Measurements from ENCODE around the gene EID1.

Gene EID1

DNA sequence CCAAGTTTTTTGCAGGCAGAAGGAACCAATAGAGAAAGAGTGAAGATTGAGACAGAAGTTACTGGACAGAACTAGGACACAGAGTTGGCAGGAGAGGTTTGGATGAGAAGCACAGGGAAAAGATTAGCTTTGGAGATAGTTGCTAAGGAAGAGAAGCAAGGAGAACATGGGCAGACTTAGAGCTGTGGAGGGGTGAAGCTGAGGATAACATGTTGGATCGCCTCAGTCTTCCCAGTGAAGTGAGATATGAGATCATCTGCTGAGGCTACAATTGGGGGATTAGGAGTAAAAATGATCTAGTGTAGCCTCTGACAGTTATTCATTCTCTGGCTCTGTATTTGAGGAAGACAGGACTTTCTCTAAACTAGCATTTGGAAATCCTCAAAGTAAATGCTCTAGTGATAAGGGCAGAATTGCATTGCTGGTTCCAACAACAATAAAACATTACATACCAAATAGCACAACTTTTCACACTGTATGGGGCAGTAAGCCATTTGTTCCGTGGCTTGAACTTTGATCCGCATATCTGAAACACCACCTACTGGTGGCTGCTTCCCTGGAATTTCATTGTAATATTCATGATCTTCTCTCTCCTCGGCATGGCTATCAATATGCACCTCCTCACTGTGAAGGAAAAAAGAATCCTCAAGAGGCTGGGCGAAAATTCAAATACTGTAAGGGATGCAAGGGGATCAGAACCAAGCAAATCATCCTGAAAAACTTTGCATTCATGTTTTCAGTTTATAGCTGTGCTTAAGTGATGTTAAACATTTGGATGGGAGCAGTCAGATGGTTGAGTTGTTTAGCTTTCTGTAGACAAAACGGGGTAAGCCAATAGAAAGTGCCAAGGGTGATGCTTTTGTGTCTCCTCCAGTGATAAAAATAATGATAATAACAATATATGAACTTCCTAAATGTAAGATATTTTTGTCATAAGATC is 22.2 kb upstream of the EID1 start:
- H3K4me2 ChIP-seq (ENCODE audit: low read depth, low read length, poor library complexity, severe bottlenecking), result no peak overlapping the region
- H2AFZ ChIP-seq (ENCODE audit: low read length), result 0 out of 2 replicates have a peak overlapping the region, but pooled peaks have one; percentile 19
- H3K4me1 ChIP-seq (ENCODE audit: insufficient read depth, low read length, poor library complexity, severe bottlenecking), result peaks cover 9% of the 10 kb centered on the region
- no peak overlapping the region for H3K9ac ChIP-seq (ENCODE audit: low read depth, low read length, poor library complexity, severe bottlenecking)
- H3K9me3 ChIP-seq (ENCODE audit: insufficient read depth, low read depth, low read length), result no peaks in the 10 kb centered on the region
- no peaks in the 10 kb centered on the region for H3K79me2 ChIP-seq (ENCODE audit: insufficient read depth, low read length)
- H3K4me3 ChIP-seq (ENCODE audit: low read length, poor library complexity, severe bottlenecking), result no peak overlapping the region
- no peaks in the 10 kb centered on the region for H3K36me3 ChIP-seq (ENCODE audit: insufficient read depth, low read length)
- no peaks in the 10 kb centered on the region for H4K20me1 ChIP-seq (ENCODE audit: insufficient read depth, low read length, poor library complexity, severe bottlenecking)
- H3K9me2 ChIP-seq (replicated peaks; ENCODE audit: low read depth, low read length), result no peaks in the 10 kb centered on the region
- no peaks in the 10 kb centered on the region for H3K27me3 ChIP-seq (ENCODE audit: insufficient read depth, low read length, poor library complexity, severe bottlenecking)
- no peaks in the 10 kb centered on the region for H3F3A ChIP-seq (ENCODE audit: low read depth)
- TF ChIP-seq, protein P1, sequence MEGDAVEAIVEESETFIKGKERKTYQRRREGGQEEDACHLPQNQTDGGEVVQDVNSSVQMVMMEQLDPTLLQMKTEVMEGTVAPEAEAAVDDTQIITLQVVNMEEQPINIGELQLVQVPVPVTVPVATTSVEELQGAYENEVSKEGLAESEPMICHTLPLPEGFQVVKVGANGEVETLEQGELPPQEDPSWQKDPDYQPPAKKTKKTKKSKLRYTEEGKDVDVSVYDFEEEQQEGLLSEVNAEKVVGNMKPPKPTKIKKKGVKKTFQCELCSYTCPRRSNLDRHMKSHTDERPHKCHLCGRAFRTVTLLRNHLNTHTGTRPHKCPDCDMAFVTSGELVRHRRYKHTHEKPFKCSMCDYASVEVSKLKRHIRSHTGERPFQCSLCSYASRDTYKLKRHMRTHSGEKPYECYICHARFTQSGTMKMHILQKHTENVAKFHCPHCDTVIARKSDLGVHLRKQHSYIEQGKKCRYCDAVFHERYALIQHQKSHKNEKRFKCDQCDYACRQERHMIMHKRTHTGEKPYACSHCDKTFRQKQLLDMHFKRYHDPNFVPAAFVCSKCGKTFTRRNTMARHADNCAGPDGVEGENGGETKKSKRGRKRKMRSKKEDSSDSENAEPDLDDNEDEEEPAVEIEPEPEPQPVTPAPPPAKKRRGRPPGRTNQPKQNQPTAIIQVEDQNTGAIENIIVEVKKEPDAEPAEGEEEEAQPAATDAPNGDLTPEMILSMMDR (conservative IDR thresholded peaks at IDR 0.05; ENCODE audit: low read length), result peak; percentile 21; the same call in 1 of the 2 replicates
- TF ChIP-seq EZH2phosphoT487 (IDR thresholded peaks at IDR 0.05; ENCODE audit: borderline replicate concordance), result no peak

DNA sequence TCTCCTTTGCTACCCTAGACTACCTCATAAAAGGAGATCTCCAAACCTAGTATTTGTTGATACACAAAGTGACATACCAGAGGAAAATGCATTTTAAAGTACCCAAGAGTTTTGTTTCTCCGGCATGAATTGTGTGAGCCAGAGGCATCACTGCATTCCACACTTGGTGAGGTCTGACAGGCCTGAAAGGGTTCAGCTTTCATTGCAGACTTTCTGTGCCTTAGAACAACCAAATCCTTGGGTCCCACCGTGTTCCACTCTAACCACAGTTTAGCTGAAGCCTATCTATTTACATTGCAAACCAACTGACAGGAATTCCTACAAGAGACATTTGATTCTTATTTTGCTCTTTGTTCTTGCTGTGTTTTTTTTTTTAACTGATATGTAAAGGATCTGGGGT is 21.0 kb upstream of the EID1 start:
- H3F3A ChIP-seq (ENCODE audit: low read depth), result no peaks in the 10 kb centered on the region
- no peaks in the 10 kb centered on the region for H3K9me2 ChIP-seq (replicated peaks; ENCODE audit: low read depth, low read length)
- H4K20me1 ChIP-seq (ENCODE audit: insufficient read depth, low read length, poor library complexity, severe bottlenecking), result no peaks in the 10 kb centered on the region
- H3K79me2 ChIP-seq (ENCODE audit: insufficient read depth, low read length), result no peaks in the 10 kb centered on the region
- H3K4me2 ChIP-seq (ENCODE audit: low read depth, low read length, poor library complexity, severe bottlenecking), result no peak overlapping the region
- H2AFZ ChIP-seq (ENCODE audit: low read length), result no peak overlapping the region
- no peak overlapping the region for H3K4me3 ChIP-seq (ENCODE audit: low read length, poor library complexity, severe bottlenecking)
- TF ChIP-seq EZH2phosphoT487 (IDR thresholded peaks at IDR 0.05; ENCODE audit: borderline replicate concordance), result no peak
- TF ChIP-seq, protein P1 (conservative IDR thresholded peaks at IDR 0.05; ENCODE audit: low read length), result no peak
- H3K36me3 ChIP-seq (ENCODE audit: insufficient read depth, low read length), result no peaks in the 10 kb centered on the region
- H3K9ac ChIP-seq (ENCODE audit: low read depth, low read length, poor library complexity, severe bottlenecking), result no peak overlapping the region
- H3K4me1 ChIP-seq (ENCODE audit: insufficient read depth, low read length, poor library complexity, severe bottlenecking), result peaks cover 9% of the 10 kb centered on the region
- no peaks in the 10 kb centered on the region for H3K27me3 ChIP-seq (ENCODE audit: insufficient read depth, low read length, poor library complexity, severe bottlenecking)
- no peaks in the 10 kb centered on the region for H3K9me3 ChIP-seq (ENCODE audit: insufficient read depth, low read depth, low read length)

DNA sequence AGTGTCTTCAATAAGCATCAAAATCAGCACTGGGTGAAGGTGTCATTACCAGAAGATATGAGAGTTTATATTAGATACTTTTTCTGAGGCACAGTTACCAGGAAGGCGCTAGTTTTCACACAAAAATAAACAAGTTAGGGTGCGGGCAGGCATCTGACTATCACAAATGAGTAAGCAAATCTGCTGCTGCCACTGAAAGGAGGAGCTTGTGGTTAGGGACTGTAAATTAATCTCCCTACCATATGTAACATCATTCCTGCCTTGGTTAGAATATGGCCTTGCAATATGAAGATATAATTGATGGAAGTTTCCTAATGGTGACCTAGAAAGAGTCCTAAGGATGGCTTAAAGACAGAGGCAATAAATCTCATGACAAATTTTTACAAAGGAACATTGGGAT is 19.5 kb upstream of the EID1 start:
- Histone ChIP-seq H3F3A (ENCODE audit: low read depth) (no peaks in the 10 kb centered on the region), H3K9me3 (ENCODE audit: insufficient read depth, low read depth, low read length) (no peaks in the 10 kb centered on the region), H4K20me1 (ENCODE audit: insufficient read depth, low read length, poor library complexity, severe bottlenecking) (no peaks in the 10 kb centered on the region), H3K9ac (ENCODE audit: low read depth, low read length, poor library complexity, severe bottlenecking) (no peak overlapping the region), H3K9me2 (replicated peaks; ENCODE audit: low read depth, low read length) (no peaks in the 10 kb centered on the region), H3K36me3 (ENCODE audit: insufficient read depth, low read length) (no peaks in the 10 kb centered on the region), H3K4me1 (ENCODE audit: insufficient read depth, low read length, poor library complexity, severe bottlenecking) (peaks cover 9% of the 10 kb centered on the region), H3K79me2 (ENCODE audit: insufficient read depth, low read length) (no peaks in the 10 kb centered on the region), H2AFZ (ENCODE audit: low read length) (no peak overlapping the region), H3K27me3 (ENCODE audit: insufficient read depth, low read length, poor library complexity, severe bottlenecking) (no peaks in the 10 kb centered on the region), H3K4me2 (ENCODE audit: low read depth, low read length, poor library complexity, severe bottlenecking) (peak overlapping the region; percentile 11), H3K4me3 (ENCODE audit: low read length, poor library complexity, severe bottlenecking) (no peak overlapping the region)
- TF ChIP-seq, protein P1 (conservative IDR thresholded peaks at IDR 0.05; ENCODE audit: low read length), result no peak
- no peak for TF ChIP-seq EZH2phosphoT487 (IDR thresholded peaks at IDR 0.05; ENCODE audit: borderline replicate concordance)

All from Loucy (cell line).